ENCODE measurements around the gene TCF7L2.

TCF7L2 gene

GRCh38 chr10:113124724-113125123 is 174.7 kb downstream of the TCF7L2 start:
- TF ChIP-seq CTCF (IDR thresholded peaks at IDR 0.05; ENCODE audit: control insufficient read depth, extremely low read depth, insufficient read depth): no peak
- no peak for DNase-seq (ENCODE audit: low read depth)
- no peak overlapping the region for H3K4me3 ChIP-seq (ENCODE audit: low read depth, low read length)

- H3K4me3 ChIP-seq (ENCODE audit: low read depth, low read length): no peak overlapping the region
- no peak for DNase-seq (ENCODE audit: low read depth)
- TF ChIP-seq CTCF (IDR thresholded peaks at IDR 0.05; ENCODE audit: control insufficient read depth, extremely low read depth, insufficient read depth): no peak
Observed at GRCh38 chr10:113125612-113126011, 175.6 kb downstream of the TCF7L2 start.

- no peak for DNase-seq (ENCODE audit: low read depth)
- TF ChIP-seq CTCF (IDR thresholded peaks at IDR 0.05; ENCODE audit: control insufficient read depth, extremely low read depth, insufficient read depth): peak; percentile 89
- H3K4me3 ChIP-seq (ENCODE audit: low read depth, low read length): no peak overlapping the region
Observed at GRCh38 chr10:113126229-113127201, 176.5 kb downstream of the TCF7L2 start.

DNA sequence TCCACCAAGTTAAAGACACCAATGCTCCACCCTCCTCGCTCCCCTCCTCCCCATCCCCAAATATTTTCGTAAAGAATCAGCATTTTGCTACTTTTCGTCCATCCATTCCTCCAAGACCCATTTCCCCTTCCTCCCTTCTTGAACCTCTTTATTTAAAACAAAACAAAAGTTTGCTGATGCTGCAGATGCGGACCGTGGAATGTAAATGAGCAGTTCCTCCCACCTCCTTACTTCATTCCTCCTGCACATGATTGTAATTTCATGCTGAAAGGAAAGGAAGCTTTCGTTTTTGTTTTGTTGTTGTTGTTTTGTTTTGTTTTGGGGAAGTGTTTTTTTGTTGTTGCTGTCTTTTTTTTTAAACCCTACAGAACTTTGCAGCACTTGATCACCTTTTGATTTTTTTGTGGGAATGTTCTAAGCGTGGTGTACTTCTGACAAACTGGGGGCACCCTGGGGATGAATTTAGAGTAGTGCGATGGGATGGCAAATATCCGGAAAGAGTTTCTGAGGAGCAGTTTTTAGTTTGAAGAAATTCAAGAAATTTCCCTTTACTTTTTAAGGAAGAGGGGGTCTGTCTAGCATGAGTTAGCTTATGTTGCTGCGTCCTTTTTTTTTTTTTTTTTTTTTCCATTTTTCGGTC is 177.3 kb downstream of the TCF7L2 start:
- no peak for TF ChIP-seq CTCF (IDR thresholded peaks at IDR 0.05; ENCODE audit: control insufficient read depth, extremely low read depth, insufficient read depth)
- no peak overlapping the region for H3K4me3 ChIP-seq (ENCODE audit: low read depth, low read length)
- no peak for DNase-seq (ENCODE audit: low read depth)

GRCh38 chr10:113127901-113128283 is 177.8 kb downstream of the TCF7L2 start:
- no peak for DNase-seq (ENCODE audit: low read depth)
- H3K4me3 ChIP-seq (ENCODE audit: low read depth, low read length): no peak overlapping the region
- TF ChIP-seq CTCF (IDR thresholded peaks at IDR 0.05; ENCODE audit: control insufficient read depth, extremely low read depth, insufficient read depth): no peak

- H3K4me3 ChIP-seq (ENCODE audit: low read depth, low read length): no peak overlapping the region
Observed at GRCh38 chr10:113128450-113129070, 178.5 kb downstream of the TCF7L2 start.

More at GRCh38 chr10:113128450-113129070, 178.5 kb downstream of the TCF7L2 start:
- no peak for TF ChIP-seq CTCF (IDR thresholded peaks at IDR 0.05; ENCODE audit: control insufficient read depth, extremely low read depth, insufficient read depth)
- DNase-seq (ENCODE audit: low read depth): no peak

Data from LNCaP clone FGC (cell line).